ENCODE data around the gene GLIS2.
"Not testable (repeated sequence)": the region's sequence is repeated elsewhere in the genome, so short reads cannot be mapped to it uniquely, and the experiment has no call there.

The GLIS2 gene

DNA sequence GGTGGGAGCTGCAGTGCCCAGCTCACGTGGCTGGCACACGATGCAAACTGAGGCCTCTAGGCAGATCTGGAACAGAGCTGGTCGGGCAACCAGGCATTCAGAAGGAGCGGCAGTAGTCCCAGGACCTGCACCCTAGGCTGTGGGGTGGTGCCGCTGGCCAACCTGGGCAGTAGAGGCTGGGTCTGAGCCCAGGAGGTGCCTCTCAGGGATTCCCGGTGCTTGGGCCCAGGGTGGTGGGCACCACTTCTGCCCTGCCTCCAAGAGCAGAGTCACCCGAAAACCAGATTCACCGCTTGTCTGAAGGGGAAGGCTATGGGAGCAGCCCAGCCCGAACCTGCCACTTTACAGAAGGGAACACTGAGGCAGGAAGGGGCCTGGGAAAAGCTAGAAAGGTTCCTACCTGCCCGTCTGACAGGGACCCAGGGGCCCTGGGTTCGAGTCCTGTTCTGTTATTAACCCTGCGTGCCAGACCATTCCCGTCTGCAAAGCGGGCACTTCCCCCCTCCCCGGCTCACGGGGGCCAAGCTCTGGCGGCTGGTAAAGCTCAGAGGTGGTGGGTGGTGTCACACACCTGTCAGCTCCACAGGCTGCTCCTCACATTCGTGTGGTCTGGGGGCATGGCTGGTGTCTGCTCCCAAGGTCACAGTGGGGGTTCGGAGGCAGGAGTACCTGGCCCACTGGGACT, 16.9 kb downstream of the GLIS2 start:
- no peak for DNase-seq (ENCODE audit: low read depth, low spot score)
- no peak overlapping the region for H3K27ac ChIP-seq

DNA sequence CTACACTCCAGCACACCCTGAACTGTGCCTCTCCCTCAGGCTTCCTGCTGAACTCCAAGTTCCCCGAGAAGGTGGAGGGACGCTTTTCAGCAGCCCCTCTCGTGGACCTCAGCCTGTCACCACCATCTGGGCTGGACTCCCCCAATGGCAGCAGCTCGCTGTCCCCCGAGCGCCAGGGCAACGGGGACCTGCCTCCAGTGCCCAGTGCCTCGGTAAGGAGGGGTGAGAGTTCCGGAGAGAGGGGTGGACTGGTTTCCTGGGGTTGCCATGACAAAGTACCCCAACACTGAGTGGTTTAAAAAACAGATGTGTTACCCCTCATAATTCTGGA, 17.4 kb downstream of the GLIS2 start:
- no peak for DNase-seq (ENCODE audit: low read depth, low spot score)
- H3K27ac ChIP-seq = no peak overlapping the region

DNA sequence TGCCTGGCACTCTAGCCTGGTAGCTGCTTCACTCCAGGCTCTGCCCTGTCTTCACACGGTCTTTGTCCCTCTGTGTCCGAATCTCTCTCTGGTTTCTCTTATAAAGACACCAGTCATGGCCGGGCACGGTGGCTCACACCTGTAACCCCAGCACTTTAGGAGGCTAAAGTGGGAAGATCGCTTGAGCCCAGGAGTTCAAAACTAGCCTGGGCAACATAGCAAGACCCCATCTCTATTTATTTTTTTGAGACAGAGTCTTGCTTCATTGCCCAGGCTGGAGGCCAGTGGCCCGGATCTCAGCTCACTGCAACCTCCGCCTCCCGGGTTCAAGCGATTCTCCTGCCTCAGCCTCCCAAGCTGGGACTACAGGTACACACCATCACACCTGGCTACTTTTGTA, 17.8 kb downstream of the GLIS2 start:
- H3K27ac ChIP-seq; DNase-seq (ENCODE audit: low read depth, low spot score): not testable (repeated sequence)

DNA sequence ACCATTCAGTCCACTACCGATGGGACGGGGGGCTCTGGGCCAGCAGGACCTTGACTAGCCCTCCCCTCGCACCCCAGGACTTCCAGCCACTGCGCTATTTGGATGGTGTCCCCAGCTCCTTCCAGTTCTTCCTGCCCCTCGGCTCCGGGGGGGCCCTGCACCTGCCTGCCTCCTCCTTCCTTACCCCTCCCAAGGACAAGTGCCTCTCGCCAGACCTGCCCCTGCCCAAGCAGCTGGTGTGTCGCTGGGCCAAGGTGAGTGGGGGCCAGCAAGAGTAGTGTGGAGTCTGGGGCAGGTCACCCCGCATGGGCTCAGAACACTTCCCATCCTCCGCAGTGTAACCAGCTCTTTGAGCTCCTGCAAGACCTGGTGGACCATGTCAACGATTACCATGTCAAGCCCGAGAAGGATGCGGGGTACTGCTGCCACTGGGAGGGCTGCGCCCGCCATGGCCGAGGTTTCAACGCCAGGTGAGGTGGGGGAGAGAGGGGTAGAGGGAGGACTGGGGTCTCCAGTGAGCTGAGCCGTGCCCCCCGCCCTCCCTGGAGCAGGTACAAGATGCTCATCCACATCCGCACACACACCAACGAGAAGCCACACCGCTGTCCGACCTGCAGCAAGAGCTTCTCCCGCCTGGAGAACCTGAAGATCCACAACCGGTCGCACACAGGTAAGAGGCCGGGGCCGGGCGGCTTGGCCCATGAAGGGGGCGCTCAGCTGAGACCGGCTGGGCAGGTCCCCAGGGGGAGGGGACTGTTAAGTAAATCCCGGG, 19.0 kb downstream of the GLIS2 start:
- DNase-seq (ENCODE audit: low read depth, low spot score) = no peak
- no peak overlapping the region for H3K27ac ChIP-seq

DNA sequence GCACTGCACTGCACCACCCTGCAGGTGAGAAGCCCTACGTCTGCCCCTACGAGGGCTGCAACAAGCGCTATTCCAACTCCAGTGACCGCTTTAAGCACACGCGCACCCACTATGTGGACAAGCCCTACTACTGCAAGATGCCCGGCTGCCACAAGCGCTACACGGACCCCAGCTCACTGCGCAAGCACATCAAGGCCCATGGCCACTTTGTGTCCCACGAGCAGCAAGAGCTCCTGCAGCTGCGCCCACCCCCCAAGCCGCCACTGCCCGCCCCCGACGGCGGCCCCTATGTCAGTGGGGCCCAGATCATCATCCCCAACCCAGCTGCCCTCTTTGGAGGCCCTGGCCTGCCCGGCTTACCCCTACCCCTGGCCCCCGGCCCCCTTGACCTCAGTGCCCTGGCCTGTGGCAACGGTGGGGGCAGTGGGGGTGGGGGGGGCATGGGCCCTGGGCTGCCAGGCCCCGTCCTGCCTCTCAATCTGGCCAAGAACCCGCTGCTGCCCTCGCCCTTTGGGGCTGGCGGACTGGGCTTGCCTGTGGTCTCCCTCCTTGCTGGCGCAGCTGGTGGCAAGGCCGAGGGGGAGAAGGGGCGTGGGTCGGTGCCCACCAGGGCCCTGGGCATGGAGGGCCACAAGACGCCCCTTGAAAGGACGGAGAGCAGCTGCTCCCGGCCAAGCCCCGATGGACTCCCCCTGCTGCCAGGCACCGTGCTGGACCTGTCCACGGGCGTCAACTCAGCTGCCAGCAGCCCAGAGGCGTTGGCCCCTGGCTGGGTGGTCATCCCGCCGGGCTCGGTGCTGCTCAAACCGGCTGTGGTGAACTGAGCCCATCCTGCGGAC, 21.1 kb downstream of the GLIS2 start:
- DNase-seq (ENCODE audit: low read depth, low spot score) = no peak
- no peak overlapping the region for H3K27ac ChIP-seq

DNA sequence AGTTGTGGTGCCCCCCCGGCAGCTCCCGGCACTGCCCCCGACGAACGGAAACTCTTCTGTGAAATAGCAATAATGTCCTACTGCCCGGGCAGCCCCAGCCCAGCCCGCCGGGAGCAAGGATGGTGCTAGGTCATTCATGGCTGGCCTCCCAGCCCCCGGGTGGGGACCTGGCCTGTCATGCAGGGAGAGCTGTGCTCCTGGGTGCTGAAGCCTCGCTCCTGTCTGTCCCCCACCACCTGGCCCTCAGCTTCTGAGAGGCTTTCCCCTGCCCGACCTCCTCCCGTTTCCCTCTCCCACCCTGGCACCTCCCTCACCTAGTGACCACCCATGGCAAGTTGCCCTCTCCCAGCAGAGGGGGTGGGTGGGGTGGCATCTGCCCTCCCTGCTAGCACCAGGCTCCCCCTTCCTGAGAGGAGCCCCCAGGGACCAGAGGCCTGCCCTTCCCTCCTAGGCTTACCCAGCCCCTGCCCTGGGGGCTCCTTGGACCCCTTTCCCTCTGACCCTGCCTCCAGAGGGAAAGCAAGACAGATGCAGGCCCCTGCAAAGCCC, 21.7 kb downstream of the GLIS2 start:
- H3K27ac ChIP-seq = no peak overlapping the region
- DNase-seq (ENCODE audit: low read depth, low spot score) = no peak

DNA sequence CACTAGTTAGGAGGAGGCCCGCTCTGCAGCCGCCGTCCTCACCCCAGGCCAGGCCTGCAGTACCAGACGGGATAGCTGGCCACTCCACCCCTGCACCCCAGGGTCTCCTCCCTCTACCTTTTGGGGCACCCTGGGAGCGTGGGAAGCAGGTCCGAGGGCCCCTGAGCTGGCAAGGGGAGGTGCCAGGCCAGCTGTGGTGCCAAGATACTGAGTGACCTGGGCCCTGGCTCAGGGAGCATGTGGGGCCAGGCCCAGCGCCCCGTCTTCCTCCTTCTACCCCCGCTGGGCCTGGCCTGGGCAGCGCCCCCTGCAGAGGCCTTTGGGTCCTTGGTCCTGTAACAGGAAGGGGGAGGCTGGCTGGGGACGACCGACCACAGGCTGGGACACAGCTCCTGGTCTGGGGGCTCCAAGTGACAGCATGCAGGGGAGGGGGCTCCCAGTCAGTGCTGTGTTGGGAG, 22.3 kb downstream of the GLIS2 start:
- DNase-seq (ENCODE audit: low read depth, low spot score) = no peak
- no peak overlapping the region for H3K27ac ChIP-seq

DNA sequence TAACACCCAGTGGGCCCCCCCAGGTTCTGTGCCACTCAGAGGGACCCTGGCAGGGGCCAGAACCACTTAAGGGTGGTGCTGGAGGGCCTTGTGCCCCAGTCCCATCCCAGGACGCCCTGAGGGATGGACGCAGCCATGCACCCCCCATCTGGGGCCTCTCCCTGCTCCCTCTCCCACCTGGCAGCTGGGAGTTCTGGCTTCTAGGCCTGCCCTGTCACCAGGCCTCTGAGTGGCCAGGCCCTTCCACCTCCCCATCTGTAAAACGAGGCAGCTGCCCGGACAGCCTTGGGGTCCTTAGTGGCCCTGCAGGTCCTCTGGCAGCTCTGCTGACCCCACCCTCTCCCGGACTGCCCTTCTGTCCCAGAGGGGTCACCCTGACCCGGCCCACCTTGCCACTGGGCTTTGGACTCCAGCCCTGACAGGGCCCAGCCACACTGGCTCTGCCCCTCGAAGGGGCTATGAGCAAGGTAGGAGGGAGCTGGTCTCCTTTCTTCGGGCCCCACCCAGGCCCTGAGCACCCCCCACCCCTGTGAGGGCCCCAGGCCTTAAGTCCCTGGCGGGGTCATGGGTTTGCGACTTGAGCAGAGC, 22.9 kb downstream of the GLIS2 start:
- no peak overlapping the region for H3K27ac ChIP-seq
- DNase-seq (ENCODE audit: low read depth, low spot score) = no peak

DNA sequence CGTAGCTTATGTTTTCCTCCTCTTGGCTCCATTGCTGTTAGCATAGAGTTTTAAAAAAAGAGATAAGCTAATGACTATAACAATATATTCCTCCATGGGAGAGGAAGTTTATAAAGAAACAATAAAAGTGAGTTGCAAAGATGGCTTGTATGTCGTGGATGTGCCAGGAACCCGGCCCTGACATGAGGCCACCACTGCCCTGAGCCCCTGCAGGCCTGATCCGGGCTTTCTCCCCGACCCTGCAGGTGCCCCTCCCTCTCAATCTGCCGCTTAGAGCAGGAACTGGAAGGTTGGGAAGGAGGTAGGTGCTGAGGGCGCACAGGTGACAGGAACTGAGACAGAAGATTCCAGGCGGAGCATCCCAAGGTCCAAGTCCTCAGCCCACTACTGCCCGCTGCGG, 23.6 kb downstream of the GLIS2 start:
- DNase-seq (ENCODE audit: low read depth, low spot score) = no peak
- no peak overlapping the region for H3K27ac ChIP-seq

DNA sequence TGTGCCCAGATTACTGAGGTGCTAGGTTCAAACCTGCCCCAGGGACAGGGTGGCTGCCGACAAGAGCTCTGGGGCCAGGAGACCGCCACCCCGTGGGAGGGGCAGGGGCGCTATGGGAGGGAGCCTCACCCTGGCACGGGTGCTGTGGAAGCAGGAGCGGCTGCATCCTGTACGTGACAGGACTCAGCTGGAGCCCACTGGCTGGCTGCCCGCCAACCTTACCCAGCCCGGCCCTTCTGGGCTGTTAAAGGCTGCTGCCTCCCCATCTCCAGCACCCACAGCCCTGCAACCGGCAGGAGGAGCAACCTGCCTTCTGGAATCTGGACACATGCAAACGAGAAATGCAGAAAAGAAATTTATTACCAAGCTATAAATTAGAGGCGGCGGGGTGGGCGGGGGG, 24.0 kb downstream of the GLIS2 start:
- no peak overlapping the region for H3K27ac ChIP-seq
- no peak for DNase-seq (ENCODE audit: low read depth, low spot score)

DNA sequence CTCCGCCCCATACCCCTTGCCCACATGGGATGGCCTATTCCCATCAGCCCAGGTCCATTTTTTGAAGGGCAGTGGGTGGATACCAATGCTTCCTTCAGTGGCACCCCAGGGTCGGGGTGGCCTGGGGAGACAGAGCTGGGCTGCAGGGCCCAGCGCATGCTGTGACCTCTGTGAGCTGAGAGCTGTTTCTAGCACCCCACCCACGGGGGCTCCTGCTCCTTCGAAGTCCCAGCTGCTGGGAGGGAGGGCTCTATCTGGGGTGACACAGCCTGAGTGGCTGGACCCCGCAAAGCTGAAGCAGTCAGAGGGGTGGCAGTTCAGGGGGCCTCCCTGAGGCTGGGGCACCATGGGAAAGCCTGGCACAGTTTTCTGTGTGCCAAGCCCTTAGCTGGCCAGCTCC, 24.6 kb downstream of the GLIS2 start:
- H3K27ac ChIP-seq = no peak overlapping the region
- no peak for DNase-seq (ENCODE audit: low read depth, low spot score)

DNA sequence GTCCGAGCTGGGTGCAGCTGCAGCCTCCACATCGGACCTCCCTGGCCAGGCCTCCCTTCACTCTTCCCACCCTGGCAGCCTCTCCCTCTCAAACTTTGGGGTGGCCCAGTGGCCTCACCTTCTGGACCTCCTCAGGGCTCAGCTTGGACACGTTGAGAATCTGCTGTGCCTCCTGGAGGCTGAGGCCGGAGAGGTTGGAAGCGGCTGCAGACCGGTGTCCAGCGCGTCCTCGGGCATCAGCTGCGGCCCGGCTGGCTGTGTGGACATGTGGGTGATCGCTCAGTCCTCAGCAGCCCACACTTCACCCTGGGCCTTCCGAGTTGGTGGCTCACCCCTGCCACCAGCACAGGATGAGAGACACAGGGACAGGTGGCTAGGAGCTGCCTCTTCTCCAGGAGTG, 25.4 kb downstream of the GLIS2 start:
- DNase-seq (ENCODE audit: low read depth, low spot score) = no peak

DNA sequence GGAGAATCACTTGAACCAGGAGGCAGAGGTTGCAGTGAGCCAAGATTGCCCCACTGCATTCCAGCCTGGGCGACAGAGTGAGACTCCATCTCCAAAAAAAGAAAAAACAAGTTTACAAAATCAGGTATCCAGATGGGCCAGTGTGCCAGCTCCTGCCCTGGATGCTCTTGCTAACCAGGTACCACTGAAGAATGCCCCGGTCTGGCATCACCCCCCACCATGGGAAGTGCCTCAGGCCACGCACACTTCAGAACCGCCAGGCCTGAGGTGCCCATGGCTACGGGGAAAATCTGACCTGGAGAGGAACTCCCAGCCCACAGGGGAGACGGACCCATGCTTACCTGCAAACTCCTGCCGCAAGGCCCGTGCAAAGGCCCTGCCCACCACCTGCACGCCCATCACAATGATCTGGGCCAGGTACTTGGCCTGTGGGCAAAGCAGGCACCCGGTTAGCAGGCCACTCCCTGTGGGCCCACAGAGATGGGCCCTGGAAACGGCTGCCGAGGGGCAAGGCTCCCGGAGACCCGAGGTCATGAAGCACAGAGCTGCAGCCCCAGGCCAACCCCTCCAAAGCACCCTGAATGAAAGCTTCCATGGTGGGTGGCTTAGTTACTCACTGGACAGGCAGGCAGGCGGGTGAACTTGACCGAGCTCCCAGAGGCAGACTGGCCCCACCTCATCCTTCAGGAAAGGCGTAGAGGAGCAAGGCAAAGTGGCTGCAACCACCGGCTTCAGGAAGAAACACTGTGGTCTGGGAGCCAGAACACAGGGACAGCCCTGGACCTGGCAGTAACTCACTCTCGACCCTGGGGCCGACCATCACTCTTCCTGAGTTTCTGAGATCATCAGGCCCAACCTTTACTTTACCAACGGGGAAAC, 27.2 kb downstream of the GLIS2 start:
- H3K27ac ChIP-seq = no peak overlapping the region
- DNase-seq (ENCODE audit: low read depth, low spot score) = no peak

More for the DNA sequence above, 25.4 kb downstream of the GLIS2 start:
- no peak overlapping the region for H3K27ac ChIP-seq

DNA sequence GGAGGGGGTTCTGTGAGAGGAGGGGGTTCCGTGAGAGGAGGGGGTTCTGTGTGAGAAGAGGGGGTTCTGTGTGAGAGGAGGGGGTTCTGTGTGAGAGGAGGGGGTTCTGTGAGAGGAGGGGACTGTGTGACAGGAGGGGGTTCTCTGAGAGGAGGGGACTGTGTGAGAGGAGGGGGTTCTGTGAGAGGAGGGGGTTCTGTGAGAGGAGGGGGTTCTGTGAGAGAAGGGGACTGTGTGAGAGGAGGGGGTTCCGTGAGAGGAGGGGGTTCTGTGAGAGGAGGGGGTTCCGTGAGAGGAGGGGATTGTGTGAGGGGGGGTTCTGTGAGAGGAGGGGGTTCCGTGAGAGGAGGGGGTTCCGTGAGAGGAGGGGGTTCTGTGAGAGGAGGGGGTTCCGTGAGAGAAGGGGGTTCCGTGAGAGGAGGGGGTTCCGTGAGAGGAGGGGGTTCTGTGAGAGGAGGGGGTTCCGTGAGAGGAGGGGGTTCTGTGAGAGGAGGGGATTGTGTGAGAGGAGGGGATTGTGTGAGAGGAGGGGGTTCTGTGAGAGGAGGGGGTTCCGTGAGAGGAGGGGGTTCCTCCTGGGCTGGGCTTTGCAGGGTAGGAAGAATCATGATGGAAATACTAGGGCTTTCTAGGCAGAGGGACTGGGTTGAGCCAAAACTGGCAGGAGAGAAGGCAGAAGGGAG, 28.6 kb downstream of the GLIS2 start:
- H3K27ac ChIP-seq = not testable (repeated sequence)

DNA sequence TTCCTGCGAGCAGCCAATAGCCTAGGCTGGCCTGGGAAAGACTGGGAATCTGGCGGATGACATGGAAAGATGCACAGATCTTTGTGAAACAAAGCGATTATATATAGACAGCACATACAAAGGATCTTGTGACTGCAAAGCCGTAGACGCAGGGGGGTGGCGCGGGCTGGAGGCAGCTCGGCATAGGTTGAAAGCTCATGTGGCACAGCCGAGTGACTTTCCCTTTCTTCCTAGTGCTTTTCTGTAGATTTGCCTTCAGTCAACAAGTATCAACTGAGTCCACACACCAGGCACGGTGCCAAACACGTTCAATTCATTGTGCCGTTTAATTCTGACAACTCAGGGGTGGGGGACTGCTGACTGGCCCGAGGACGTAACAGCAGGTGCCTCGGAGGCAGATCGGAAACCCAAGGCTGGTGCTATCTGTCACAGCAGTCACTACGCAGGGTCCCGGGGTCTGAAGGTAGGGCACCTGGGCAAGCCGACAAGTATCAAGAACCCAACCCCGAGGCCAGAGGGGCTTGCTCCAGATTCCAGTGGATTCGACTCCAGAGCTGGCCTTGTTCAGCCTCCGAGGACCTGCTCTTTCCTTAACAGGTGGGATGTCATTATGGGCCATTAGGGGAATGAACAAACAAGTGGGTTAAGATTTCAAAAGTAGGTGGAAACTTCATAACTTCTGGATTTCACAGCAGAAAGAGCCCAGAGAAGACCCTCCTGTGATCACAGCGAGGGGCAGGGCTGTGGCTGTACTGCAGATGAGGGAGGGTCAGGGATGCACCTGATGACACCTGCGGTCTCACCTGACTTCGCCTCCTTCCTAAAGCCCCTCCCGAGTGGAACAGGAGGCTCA, 29.3 kb downstream of the GLIS2 start:
- H3K27ac ChIP-seq = no peak overlapping the region
- DNase-seq (ENCODE audit: low read depth, low spot score) = no peak

More for the DNA sequence above, 28.6 kb downstream of the GLIS2 start:
- not testable (repeated sequence) for DNase-seq (ENCODE audit: low read depth, low spot score)

DNA sequence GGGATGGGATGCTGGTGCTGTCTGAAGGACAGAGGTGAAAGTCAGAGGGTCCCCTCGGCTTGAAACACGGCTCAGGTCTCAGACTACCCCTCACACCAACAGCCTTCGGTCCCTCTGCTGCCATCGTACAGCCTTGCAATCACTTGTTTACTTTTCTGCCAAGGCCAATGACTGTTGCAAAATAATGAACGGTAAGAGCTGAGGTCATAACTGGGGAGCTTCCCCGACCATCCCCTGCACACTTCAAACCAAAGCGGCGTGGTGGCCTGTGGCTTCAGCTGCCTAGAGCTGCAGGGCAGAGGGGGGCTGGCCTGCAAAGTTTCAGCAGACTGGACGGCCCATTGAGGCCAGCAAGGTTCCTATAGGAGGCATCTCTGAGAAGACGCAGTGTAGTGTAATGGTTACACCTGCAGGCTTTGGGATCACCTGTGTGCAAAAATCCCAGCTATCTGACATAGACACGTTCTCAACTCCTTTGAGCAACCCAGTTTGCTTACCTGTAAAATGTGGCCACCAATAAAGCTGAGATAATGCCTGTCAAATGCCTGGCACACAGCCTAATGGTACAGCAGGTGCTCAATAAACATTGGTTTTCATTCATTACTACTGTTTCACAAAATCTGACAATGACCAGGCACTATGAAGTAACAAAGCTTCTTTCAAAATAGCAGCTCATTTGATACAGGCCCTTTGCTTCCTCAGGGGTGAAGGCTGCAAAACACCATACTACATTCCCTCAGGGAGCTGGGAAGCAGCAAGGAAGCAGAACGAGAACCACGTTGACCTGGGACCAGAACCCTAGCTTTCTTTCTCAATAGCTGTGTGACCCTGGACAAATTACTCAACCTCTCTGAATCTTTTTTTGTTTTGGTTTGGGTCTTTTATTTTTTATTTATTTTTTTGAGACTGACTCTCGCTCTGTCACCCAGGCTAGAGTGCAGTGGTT, 30.2 kb downstream of the GLIS2 start:
- H3K27ac ChIP-seq = no peak overlapping the region
- no peak for DNase-seq (ENCODE audit: low read depth, low spot score)

DNA sequence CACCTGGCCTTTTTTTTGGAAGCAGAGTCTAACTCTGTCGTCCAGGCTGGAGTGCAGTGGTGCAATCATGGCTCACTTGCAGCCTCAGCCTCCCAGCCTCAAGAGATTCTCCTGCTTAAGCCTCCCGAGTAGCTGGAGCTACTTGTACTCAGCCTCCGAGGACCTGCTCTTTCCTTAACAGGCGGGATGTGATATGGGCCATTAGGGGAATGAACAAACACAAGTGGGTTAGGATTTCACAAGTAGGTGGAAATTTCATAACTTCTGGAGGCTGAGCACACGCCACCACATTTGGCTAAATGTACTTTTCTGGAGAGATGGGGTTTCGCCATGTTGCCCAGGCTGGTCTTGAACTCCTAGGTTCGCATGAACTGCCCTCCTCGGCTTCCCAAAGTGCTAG, 31.1 kb downstream of the GLIS2 start:
- DNase-seq (ENCODE audit: low read depth, low spot score) = no peak

More for the DNA sequence above, 31.1 kb downstream of the GLIS2 start:
- no peak overlapping the region for H3K27ac ChIP-seq
